Measurements from ENCODE around the gene FBRSL1. TPM values are rescaled to one million over a fixed set of nuclear protein-coding genes. Genes with fewer than 3 reads are reported as not detected.
"Not testable (repeated sequence)": the region's sequence is repeated elsewhere in the genome, so short reads cannot be mapped to it uniquely, and the experiment has no call there.

FBRSL1 gene
- 112 and 121 TPM in 2 replicates for total RNA-seq
- 9.2 TPM for total RNA-seq (2013)
- polyA plus RNA-seq = 62.6 and 64.6 TPM in 2 replicates
- 56.0 and 116 TPM in 2 replicates for polyA minus RNA-seq

- Mint-ChIP-seq H3K27ac (peak within 1 kb of the TSS; percentile 96), H3K4me1 (peaks cover 63% of the 10 kb centered on the region), H3K9me3 (ENCODE audit: insufficient read depth) (no peaks in the 10 kb centered on the region), H3K27me3 (no peaks in the 10 kb centered on the region), H3K4me3 (peak within 1 kb of the TSS; percentile 91)
- peak within 1 kb of the TSS; percentile 99 for H3K4me2 ChIP-seq (replicated peaks; ENCODE audit: low read depth, low read length, poor library complexity, severe bottlenecking)
- intact Hi-C loops (cut with micrococcal nuclease) = loop anchor here (1.0 to 5.0 kb wide), 4 partner anchors 17 to 59 kb away; no protein-coding TSS in a partner anchor
- ChIA-PET POLR2A (interaction anchor here (1.0 to 2.3 kb wide), 4 partner anchors 10 to 76 kb away, joined by 3 to 7 read pairs (median 6); no protein-coding TSS in a partner anchor), CTCF (interaction anchor here (1.0 to 1.6 kb wide), 3 partner anchors 59 to 76 kb away, joined by 3 to 5 read pairs (median 3); no protein-coding TSS in a partner anchor)
- ATAC-seq (ENCODE audit: low read depth) (peak; percentile 79), DNase-seq (peak; percentile 93)
- H4K20me1 ChIP-seq (ENCODE audit: control insufficient read depth, insufficient read depth, low read length, poor library complexity, severe bottlenecking) = peaks cover 41% of the 10 kb centered on the region
- peak within 1 kb of the TSS; percentile 90 for H3K9ac ChIP-seq (ENCODE audit: low read length)
- peaks cover 32 to 63% of the 10 kb centered on the region in 2 donors for H3K4me1 ChIP-seq (ENCODE audit: control insufficient read depth in 2 of 2, insufficient read depth in 2 of 2, low read length in 2 of 2)
- H2AFZ ChIP-seq (ENCODE audit: insufficient read depth, low read depth, low read length, poor library complexity, severe bottlenecking) = peak within 1 kb of the TSS; percentile 64
- peak within 1 kb of the TSS; percentile 75 to 95 for H3K27ac ChIP-seq (ENCODE audit: low read length in 2 of 2)
- peaks cover 0 to 14% of the 10 kb centered on the region in 2 experiments for H3K36me3 ChIP-seq (replicated peaks in 1 of 2; ENCODE audit: control extremely low read depth in 1 of 2, control insufficient read depth in 1 of 2, extremely low read depth in 1 of 2, insufficient read depth in 2 of 2, low read length in 1 of 2)
- no peaks in the 10 kb centered on the region for H3K27me3 ChIP-seq (replicated peaks in 1 of 4; ENCODE audit: control extremely low read depth in 1 of 4, control insufficient read depth in 3 of 4, insufficient read depth in 4 of 4, low read length in 3 of 4)
- peaks cover 0 to 10% (median 0%) of the 10 kb centered on the region in 3 donors for H3K9me3 ChIP-seq (ENCODE audit: control extremely low read depth in 1 of 3, control insufficient read depth in 2 of 3, insufficient read depth in 1 of 3, low read length in 2 of 3)
- peaks cover 42% of the 10 kb centered on the region for H3K79me2 ChIP-seq (ENCODE audit: control insufficient read depth, insufficient read depth, low read length)
- 1% methylated on average over 83 of the region's 96 CpGs for WGBS (ENCODE audit: insufficient coverage)
- peak within 1 kb of the TSS; percentile 55 to 86 (median 78) for H3K4me3 ChIP-seq (ENCODE audit: control extremely low read depth in 1 of 5, extremely low read depth in 1 of 5, insufficient read depth in 1 of 5, low read depth in 2 of 5, low read length in 4 of 5)
- TF ChIP-seq EZH2 (IDR thresholded peaks at IDR 0.05; ENCODE audit: borderline replicate concordance, insufficient read depth, low read depth, low read length, poor library complexity, severe bottlenecking) = no peak
- TF ChIP-seq CTCF (IDR thresholded peaks at IDR 0.05) = no peak
These were observed at the start of gene FBRSL1 for GRCh38 chr12:132489602-132490266. TSS of gene FBRSL1 (plus strand) at chr12:132490151.

GRCh38 chr12:132440420-132440819 is 49.5 kb upstream of the FBRSL1 start:
- intact Hi-C loops (cut with micrococcal nuclease); ATAC-seq (ENCODE audit: low read depth): not testable (repeated sequence)
- H3K27ac Mint-ChIP-seq = peak overlapping the region; percentile 10

More at GRCh38 chr12:132440420-132440819, 49.5 kb upstream of the FBRSL1 start:
- WGBS (ENCODE audit: insufficient coverage) = 93% methylated on average over 5 of the region's 13 CpGs
- H3K9me3 Mint-ChIP-seq (ENCODE audit: insufficient read depth); H4K20me1 ChIP-seq (ENCODE audit: control insufficient read depth, insufficient read depth, low read length, poor library complexity, severe bottlenecking); H3K36me3 ChIP-seq (replicated peaks in 1 of 2; ENCODE audit: control extremely low read depth in 1 of 2, control insufficient read depth in 1 of 2, extremely low read depth in 1 of 2, insufficient read depth in 2 of 2, low read length in 1 of 2); DNase-seq; H3K27me3 ChIP-seq (replicated peaks in 1 of 4; ENCODE audit: control extremely low read depth in 1 of 4, control insufficient read depth in 3 of 4, insufficient read depth in 4 of 4, low read length in 3 of 4); H3K4me3 Mint-ChIP-seq; H2AFZ ChIP-seq (ENCODE audit: insufficient read depth, low read depth, low read length, poor library complexity, severe bottlenecking); H3K27me3 Mint-ChIP-seq: not testable (repeated sequence)
- Histone ChIP-seq H3K79me2 (ENCODE audit: control insufficient read depth, insufficient read depth, low read length) (peaks cover 18% of the 10 kb centered on the region), H3K9me3 (ENCODE audit: control extremely low read depth in 1 of 3, control insufficient read depth in 2 of 3, insufficient read depth in 1 of 3, low read length in 2 of 3) (peaks cover 0 to 24% (median 3%) of the 10 kb centered on the region in 3 donors), H3K4me3 (ENCODE audit: control extremely low read depth in 1 of 5, extremely low read depth in 1 of 5, insufficient read depth in 1 of 5, low read depth in 2 of 5, low read length in 4 of 5) (peak overlapping the region in 1 of 5 experiments; percentile 27), H3K27ac (ENCODE audit: low read length in 2 of 2) (peak overlapping the region in 1 of 2 donors; percentile 68), H3K9ac (ENCODE audit: low read length) (peak overlapping the region; percentile 48), H3K4me2 (replicated peaks; ENCODE audit: low read depth, low read length, poor library complexity, severe bottlenecking) (peak overlapping the region; percentile 74), H3K4me1 (ENCODE audit: control insufficient read depth in 2 of 2, insufficient read depth in 2 of 2, low read length in 2 of 2) (peaks cover 54 to 78% of the 10 kb centered on the region in 2 donors)
- ChIA-PET POLR2A (interaction anchor here (1.0 kb wide), 1 partner anchor 10 kb away, joined by 3 read pairs; no protein-coding TSS in a partner anchor), CTCF (interaction anchor here (0.8 to 1.5 kb wide), 5 partner anchors 10 to 83 kb away, joined by 3 to 7 read pairs (median 4); no protein-coding TSS in a partner anchor)
- peaks cover 55% of the 10 kb centered on the region for H3K4me1 Mint-ChIP-seq
